Mammary epithelial cell (primary cell): Measurements from ENCODE around the gene LRPAP1.

ENCODE experiments used
- EZH2 ChIP-seq: IDR thresholded peaks from 2 replicates; pipeline ENCODE4 v1.6.1; 2012; ENCODE audit warnings: low read length, inconsistent platforms, borderline replicate concordance
- TF ChIP-seq, protein P1 (sequence below), 2 donors: IDR thresholded peaks in 1 of 2; conservative IDR thresholded peaks in 1 of 2; 2 replicates each; pipeline ENCODE4 v1.5.1; 2011 to 2012; ENCODE audit warnings: inconsistent platforms in 2 of 2, low read length in 2 of 2, mild to moderate bottlenecking in 2 of 2, control low read depth in 1 of 2, low read depth in 1 of 2; ENCODE audit not compliant: insufficient read depth in 1 of 2; ENCODE audit errors: extremely low read depth in 1 of 2

DNA sequence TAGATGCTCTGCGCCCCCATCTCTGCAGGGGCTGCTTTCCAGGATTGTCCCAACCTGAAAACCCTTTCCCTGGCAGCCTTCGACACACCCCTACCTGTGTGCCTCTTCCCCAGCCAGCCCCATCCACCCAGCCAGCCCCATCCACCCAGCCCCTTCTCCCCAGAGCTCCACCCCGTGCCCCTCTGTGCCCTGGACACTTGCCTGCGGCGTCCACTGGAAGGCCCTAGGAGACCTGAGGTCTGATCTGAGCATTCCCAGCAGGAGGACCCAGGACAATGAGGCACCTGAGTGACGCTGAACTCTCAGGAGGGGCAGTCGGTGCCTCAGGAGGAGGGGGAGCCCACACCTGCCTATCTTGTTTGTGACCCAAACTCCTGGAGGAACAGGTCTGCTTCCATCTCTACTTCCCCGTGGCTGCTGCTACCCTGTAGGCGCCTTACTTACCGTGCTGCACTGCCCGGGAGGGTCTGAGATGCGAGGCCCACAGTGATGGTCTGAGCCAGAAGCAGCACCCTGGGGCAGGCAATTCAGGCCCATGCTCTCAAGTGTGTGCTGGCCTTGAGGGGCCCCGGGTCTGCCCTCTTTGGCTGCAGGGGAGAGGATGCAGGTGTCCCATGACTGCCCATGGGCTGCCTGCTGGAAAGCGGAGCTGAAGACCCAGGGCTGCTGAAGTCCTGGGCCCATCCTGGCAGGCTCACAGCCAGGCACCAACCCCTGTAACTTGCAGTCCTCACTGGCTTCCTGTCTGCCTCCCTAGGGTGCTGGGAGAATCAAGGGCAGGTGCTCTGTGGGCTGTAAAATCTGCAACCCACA lies 4.9 kb downstream of the LRPAP1 start:
- TF ChIP-seq, protein P1, sequence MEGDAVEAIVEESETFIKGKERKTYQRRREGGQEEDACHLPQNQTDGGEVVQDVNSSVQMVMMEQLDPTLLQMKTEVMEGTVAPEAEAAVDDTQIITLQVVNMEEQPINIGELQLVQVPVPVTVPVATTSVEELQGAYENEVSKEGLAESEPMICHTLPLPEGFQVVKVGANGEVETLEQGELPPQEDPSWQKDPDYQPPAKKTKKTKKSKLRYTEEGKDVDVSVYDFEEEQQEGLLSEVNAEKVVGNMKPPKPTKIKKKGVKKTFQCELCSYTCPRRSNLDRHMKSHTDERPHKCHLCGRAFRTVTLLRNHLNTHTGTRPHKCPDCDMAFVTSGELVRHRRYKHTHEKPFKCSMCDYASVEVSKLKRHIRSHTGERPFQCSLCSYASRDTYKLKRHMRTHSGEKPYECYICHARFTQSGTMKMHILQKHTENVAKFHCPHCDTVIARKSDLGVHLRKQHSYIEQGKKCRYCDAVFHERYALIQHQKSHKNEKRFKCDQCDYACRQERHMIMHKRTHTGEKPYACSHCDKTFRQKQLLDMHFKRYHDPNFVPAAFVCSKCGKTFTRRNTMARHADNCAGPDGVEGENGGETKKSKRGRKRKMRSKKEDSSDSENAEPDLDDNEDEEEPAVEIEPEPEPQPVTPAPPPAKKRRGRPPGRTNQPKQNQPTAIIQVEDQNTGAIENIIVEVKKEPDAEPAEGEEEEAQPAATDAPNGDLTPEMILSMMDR (conservative IDR thresholded peaks at IDR 0.05 in 1 of 2, IDR thresholded peaks at IDR 0.05 in 1 of 2; ENCODE audit: extremely low read depth in 1 of 2, insufficient read depth in 1 of 2, low read depth in 1 of 2, low read length in 2 of 2) = no peak
- TF ChIP-seq EZH2 = no peak
